HCT116 (cell line): ENCODE results near the gene GPR78. TPM values are rescaled to one million over a fixed set of nuclear protein-coding genes. Genes with fewer than 3 reads are reported as not detected.
"Not testable (repeated sequence)": the region's sequence is repeated elsewhere in the genome, so short reads cannot be mapped to it uniquely, and the experiment has no call there.

Experiments
- ATAC-seq: fragments of 200-7000 bp; cut with Tn5 transposase; 2 replicates; pipeline ENCODE4 v1.9.1; 2020; ENCODE audit warnings: mild to moderate bottlenecking, moderate library complexity
- BruUV-seq: library from RNA; stranded (reverse); fragments of 400-500 nt; replicated peaks from 2 replicates; lab custom pipeline; 2021; lab: Mats Ljungman, UMichigan
- CTCF ChIA-PET: fragments of 300-600 bp; sonication (Branson Sonifier 250); formaldehyde crosslinking; loops from one replicate; lab custom pipeline; 2021; ENCODE audit warnings: antibody characterized with exemption; lab: Charles Lee
- POLR2A ChIA-PET: fragments of 300-600, 350-600 bp; sonication (Branson Sonifier 250); formaldehyde crosslinking; loops from one replicate; lab custom pipeline; 2021; ENCODE audit warnings: antibody characterized with exemption; lab: Charles Lee
- RAD21 ChIA-PET, 2 experiments: fragments of 300-600 bp; sonication (Branson Sonifier 250); formaldehyde crosslinking; loops; one replicate each; lab custom pipeline; 2023; ENCODE audit warnings: low total read pairs in 2 of 2; ENCODE audit not compliant: uncharacterized antibody in 2 of 2, unreplicated experiment in 2 of 2, low non-redundant PET in 1 of 2; lab: Charles Lee
- DNase-seq: peaks from one replicate; pipeline ENCODE4 v3.0.0-alpha.2; 2010; ENCODE audit warnings: low read depth, low spot score
- H2AFZ ChIP-seq: fragments of 200-600 bp; shearing (Covaris generic), sonication (generic); 2 replicates; pipeline ENCODE4 v1.6.1; 2017; ENCODE audit warnings: low read depth, mixed run types, mixed read lengths, antibody characterized with exemption, low read length; ENCODE audit not compliant: poor library complexity, severe bottlenecking
- H3K27ac ChIP-seq: 2 replicates; pipeline ENCODE4 v1.5.1; 2012; ENCODE audit warnings: low read depth, low read length
- H3K27me3 ChIP-seq: fragments of 200-600 bp; sonication (generic); 2 replicates; pipeline ENCODE4 v1.6.1; 2016; ENCODE audit warnings: mixed run types, low read length, mixed read lengths; ENCODE audit not compliant: insufficient read depth
- H3K36me3 ChIP-seq, 2 experiments: fragments of 200-500 bp in 1 of 2; fragments of 200-600 bp in 1 of 2; sonication (Bioruptor generic) in 1 of 2; sonication (generic) in 1 of 2; 2 replicates each; pipeline versions ENCODE4 v1.5.1 to v1.6.1; 2014 to 2016; ENCODE audit warnings: low read length in 2 of 2, inconsistent platforms in 1 of 2, mixed read lengths in 1 of 2, mixed run types in 1 of 2; ENCODE audit not compliant: insufficient read depth in 2 of 2, control insufficient read depth in 1 of 2
- H3K4me1 ChIP-seq, 2 experiments: fragments of 200-600 bp in 1 of 2; sonication (generic) in 1 of 2; 2 replicates each; pipeline versions ENCODE4 v1.5.1 to v1.6.1; 2012 to 2017; ENCODE audit warnings: low read length in 2 of 2, inconsistent platforms in 1 of 2, mild to moderate bottlenecking in 1 of 2, mixed read lengths in 1 of 2, mixed run types in 1 of 2, moderate library complexity in 1 of 2; ENCODE audit not compliant: insufficient read depth in 2 of 2, control insufficient read depth in 1 of 2
- H3K4me2 ChIP-seq: fragments of 200-600 bp; sonication (generic); 2 replicates; pipeline ENCODE4 v1.6.1; 2017; ENCODE audit warnings: mixed run types, low read length, mixed read lengths
- H3K4me3 ChIP-seq, 2 experiments: fragments of 200-600 bp in 1 of 2; sonication (generic) in 1 of 2; replicated peaks in 1 of 2; 2 replicates each; pipeline ENCODE4 v1.5.1; 2011 to 2016; ENCODE audit warnings: low read length in 2 of 2, control low read depth in 1 of 2, low read depth in 1 of 2, mild to moderate bottlenecking in 1 of 2, mixed read lengths in 1 of 2, mixed run types in 1 of 2
- H3K79me2 ChIP-seq: fragments of 200-600 bp; sonication (generic); 2 replicates; pipeline ENCODE4 v1.6.1; 2017; ENCODE audit warnings: mild to moderate bottlenecking, mixed run types, low read length, moderate library complexity, mixed read lengths; ENCODE audit not compliant: insufficient read depth
- H3K9ac ChIP-seq: fragments of 200-600 bp; sonication (generic); 2 replicates; pipeline ENCODE4 v1.6.1; 2016; ENCODE audit warnings: low read length, mixed read lengths
- H3K9me2 ChIP-seq: fragments of 200-600 bp; sonication (generic), shearing (Covaris generic); 2 replicates; pipeline ENCODE4 v1.6.1; 2017; ENCODE audit warnings: mixed run types, mild to moderate bottlenecking, moderate library complexity; ENCODE audit not compliant: insufficient read depth
- H3K9me3 ChIP-seq, 2 experiments: fragments of 200-500 bp in 1 of 2; fragments of 200-600 bp in 1 of 2; sonication (Bioruptor generic) in 1 of 2; sonication (generic) in 1 of 2; 2 replicates each; pipeline ENCODE4 v1.6.1; 2014 to 2017; ENCODE audit warnings: low read length in 2 of 2, mixed read lengths in 2 of 2, inconsistent platforms in 1 of 2, low read depth in 1 of 2, mild to moderate bottlenecking in 1 of 2, mixed run types in 1 of 2, moderate library complexity in 1 of 2; ENCODE audit not compliant: control insufficient read depth in 1 of 2, insufficient read depth in 1 of 2
- H4K20me1 ChIP-seq: fragments of 200-600 bp; sonication (generic), shearing (Covaris generic); 2 replicates; pipeline ENCODE4 v1.6.1; 2017; ENCODE audit warnings: mixed run types, mild to moderate bottlenecking, moderate library complexity; ENCODE audit not compliant: insufficient read depth
- EGR1 ChIP-seq: IDR thresholded peaks from 2 replicates; pipeline ENCODE4 v1.6.1; 2012; ENCODE audit warnings: low read depth
- EZH2 ChIP-seq: fragments of 200-600 bp; sonication (generic); IDR thresholded peaks from 2 replicates; pipeline ENCODE4 v1.6.1; 2017; ENCODE audit warnings: antibody characterized with exemption, mixed run types
- POLR2A ChIP-seq: IDR thresholded peaks from 2 replicates; pipeline ENCODE4 v1.7.0; 2011; ENCODE audit warnings: borderline replicate concordance; ENCODE audit not compliant: insufficient read depth, insufficient read length; ENCODE audit errors: extremely low read depth
- POLR2AphosphoS5 ChIP-seq: IDR thresholded peaks from 2 replicates; pipeline ENCODE4 v1.6.1; 2011; ENCODE audit warnings: mild to moderate bottlenecking, low read depth, low read length, moderate library complexity
- SP1 ChIP-seq: IDR thresholded peaks from 2 replicates; pipeline ENCODE4 v1.6.1; 2012; ENCODE audit warnings: low read depth
- SRF ChIP-seq: IDR thresholded peaks from 2 replicates; pipeline ENCODE4 v1.6.1; 2012; ENCODE audit warnings: low read depth
- YY1 ChIP-seq: IDR thresholded peaks from 2 replicates; pipeline ENCODE4 v1.6.1; 2011; ENCODE audit warnings: low read length, low read depth, moderate library complexity, mild to moderate bottlenecking; ENCODE audit not compliant: insufficient replicate concordance; ENCODE audit errors: extremely low read depth
- ZNF274 ChIP-seq: fragments of 200-500 bp; sonication (Bioruptor generic); IDR thresholded peaks from 2 replicates; pipeline ENCODE4 v1.6.1; 2014; ENCODE audit warnings: mild to moderate bottlenecking, low read depth, low read length, inconsistent platforms
- intact Hi-C: fragments of 100-400 bp; cut with micrococcal nuclease; formaldehyde crosslinking; loops from 2 replicates; pipeline ENCODE4 v1.10.0; 2022
- total RNA-seq: library from RNA; stranded (reverse); gene quantifications from one replicate; pipeline ENCODE4 v1.2.1, GENCODE V29; 2021; ENCODE audit not compliant: unreplicated experiment
- TF ChIP-seq, protein P1 (sequence below), 3 experiments: fragments of 200-600 bp in 1 of 3; sonication (generic) in 1 of 3; IDR thresholded peaks in 2 of 3; conservative IDR thresholded peaks in 1 of 3; 2 replicates each; pipeline ENCODE4 v1.5.1; 2012 to 2017; ENCODE audit warnings: low read depth in 2 of 3, low read length in 2 of 3, antibody characterized with exemption in 1 of 3, borderline replicate concordance in 1 of 3, control low read depth in 1 of 3, mild to moderate bottlenecking in 1 of 3, mixed read lengths in 1 of 3, mixed run types in 1 of 3, moderate library complexity in 1 of 3; ENCODE audit not compliant: insufficient read depth in 1 of 3

The GPR78 gene
- total RNA-seq, 1 experiment from 2014 or later, result not detected

DNA sequence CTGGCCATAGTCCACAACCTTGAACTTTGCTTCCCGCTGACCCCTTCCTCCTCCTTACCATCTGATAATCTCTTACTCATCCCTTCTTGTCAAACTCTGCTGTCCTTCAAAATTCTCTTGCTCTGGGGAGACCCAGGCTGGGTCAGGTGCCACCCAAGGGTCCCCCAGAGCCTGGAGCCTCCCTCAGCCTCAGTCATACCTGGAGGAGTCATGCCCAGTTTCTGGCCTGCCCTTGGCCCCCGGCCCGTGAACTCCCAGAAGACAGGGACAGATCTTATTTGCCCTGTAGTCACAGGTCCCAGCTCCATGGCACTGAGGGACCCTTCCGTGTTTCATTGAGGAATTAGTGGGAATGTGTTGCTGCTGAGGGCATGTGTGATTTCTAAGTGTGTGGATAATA, 4.7 kb upstream of the GPR78 start:
- Histone ChIP-seq H3K4me1 (peaks cover 0 to 12% of the 10 kb centered on the region in 2 experiments; a peak in 1 of 4 replicates), H3K9ac (no peak overlapping the region), H3K36me3 (no peaks in the 10 kb centered on the region), H3K27ac (no peak overlapping the region), H3K4me2 (no peak overlapping the region), H3K9me3 (no peaks in the 10 kb centered on the region), H3K79me2 (no peaks in the 10 kb centered on the region), H3K4me3 (no peak overlapping the region), H4K20me1 (no peaks in the 10 kb centered on the region), H3K27me3 (peaks cover 26% of the 10 kb centered on the region), H3K9me2 (no peaks in the 10 kb centered on the region), H2AFZ (no peak overlapping the region)
- ChIA-PET CTCF (no interaction called here), POLR2A (no interaction called here), RAD21 (no interaction called here)
- no peak for TF ChIP-seq EZH2
- no peak for TF ChIP-seq EGR1
- no peak for TF ChIP-seq POLR2A
- TF ChIP-seq, protein P1, sequence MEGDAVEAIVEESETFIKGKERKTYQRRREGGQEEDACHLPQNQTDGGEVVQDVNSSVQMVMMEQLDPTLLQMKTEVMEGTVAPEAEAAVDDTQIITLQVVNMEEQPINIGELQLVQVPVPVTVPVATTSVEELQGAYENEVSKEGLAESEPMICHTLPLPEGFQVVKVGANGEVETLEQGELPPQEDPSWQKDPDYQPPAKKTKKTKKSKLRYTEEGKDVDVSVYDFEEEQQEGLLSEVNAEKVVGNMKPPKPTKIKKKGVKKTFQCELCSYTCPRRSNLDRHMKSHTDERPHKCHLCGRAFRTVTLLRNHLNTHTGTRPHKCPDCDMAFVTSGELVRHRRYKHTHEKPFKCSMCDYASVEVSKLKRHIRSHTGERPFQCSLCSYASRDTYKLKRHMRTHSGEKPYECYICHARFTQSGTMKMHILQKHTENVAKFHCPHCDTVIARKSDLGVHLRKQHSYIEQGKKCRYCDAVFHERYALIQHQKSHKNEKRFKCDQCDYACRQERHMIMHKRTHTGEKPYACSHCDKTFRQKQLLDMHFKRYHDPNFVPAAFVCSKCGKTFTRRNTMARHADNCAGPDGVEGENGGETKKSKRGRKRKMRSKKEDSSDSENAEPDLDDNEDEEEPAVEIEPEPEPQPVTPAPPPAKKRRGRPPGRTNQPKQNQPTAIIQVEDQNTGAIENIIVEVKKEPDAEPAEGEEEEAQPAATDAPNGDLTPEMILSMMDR (IDR thresholded peaks at IDR 0.05 in 2 of 3, conservative IDR thresholded peaks at IDR 0.05 in 1 of 3; ENCODE audit: borderline replicate concordance in 1 of 3, insufficient read depth in 1 of 3, low read depth in 2 of 3, low read length in 2 of 3), result no peak
- no peak for TF ChIP-seq SP1
- no peak for TF ChIP-seq POLR2AphosphoS5
- TF ChIP-seq ZNF274, result no peak
- no peak for TF ChIP-seq YY1
- TF ChIP-seq SRF, result no peak
- intact Hi-C loops, result no loop called here
- DNase-seq (no peak), ATAC-seq (no peak)
- no TSS peak for BruUV-seq

DNA sequence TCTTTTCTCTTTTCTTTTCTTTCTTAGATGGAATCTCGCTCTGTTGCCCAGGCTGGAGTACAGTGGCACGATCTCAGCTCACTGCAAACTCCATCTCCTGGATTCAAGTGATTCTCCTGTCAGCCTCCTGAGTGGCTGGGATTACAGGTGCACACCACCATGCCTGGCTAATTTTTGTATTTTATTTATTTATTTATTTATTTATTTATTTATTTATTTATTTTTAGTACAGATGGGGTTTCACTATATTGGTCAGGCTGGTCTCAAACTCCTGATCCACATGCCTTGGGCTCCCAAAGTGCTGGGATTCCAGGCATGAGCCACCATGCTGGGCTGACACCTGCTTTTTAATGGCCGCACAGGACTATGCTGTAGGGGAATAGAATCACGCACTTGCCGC, 3.6 kb upstream of the GPR78 start:
- RAD21 ChIA-PET, H3K4me2 ChIP-seq, H3K4me3 ChIP-seq, H3K27ac ChIP-seq, H3K79me2 ChIP-seq, intact Hi-C loops, POLR2A ChIA-PET, H4K20me1 ChIP-seq, BruUV-seq, H3K9me2 ChIP-seq, H3K36me3 ChIP-seq, H3K9ac ChIP-seq, DNase-seq, H3K9me3 ChIP-seq, ATAC-seq, H2AFZ ChIP-seq: not testable (repeated sequence)
- H3K27me3 ChIP-seq, result peaks cover 26% of the 10 kb centered on the region
- peaks cover 0 to 11% of the 10 kb centered on the region in 2 experiments; a peak in 1 of 4 replicates for H3K4me1 ChIP-seq
- CTCF ChIA-PET, result interaction anchor here (0.8 kb wide), 1 partner anchor 10 kb away, joined by 3 read pairs; no protein-coding TSS in a partner anchor
